Heart left ventricle (tissue), 16 donors: ENCODE measurements around the gene EPHA1. TPM values are rescaled to one million over a fixed set of nuclear protein-coding genes. Genes with fewer than 3 reads are reported as not detected.

Experiments used
- ATAC-seq, 4 donors: fragments of 200-7000 bp; cut with Tn5 transposase; one replicate each; pipeline ENCODE4 v1.9.1; 2020 to 2022; ENCODE audit warnings: moderate library complexity in 4 of 4, mild to moderate bottlenecking in 3 of 4, moderate number of reproducible peaks in 1 of 4
- DNase-seq, 5 donors: peaks; one replicate each; pipeline ENCODE4 v3.0.0-alpha.2; 2020
- H3K27ac ChIP-seq, 12 donors: fragments of 200-600 bp; sonication (generic) in 4 of 12; one replicate each; pipeline versions ENCODE4 v1.5.0 to v1.8.0; 2016 to 2022; ENCODE audit warnings: mild to moderate bottlenecking in 2 of 12
- H3K27me3 ChIP-seq, 9 donors: fragments of 200-600 bp; sonication (generic) in 2 of 9; one replicate each; pipeline versions ENCODE4 v1.5.1 to v1.8.0; 2016 to 2022; ENCODE audit warnings: mild to moderate bottlenecking in 3 of 9
- H3K36me3 ChIP-seq, 9 donors: fragments of 200-600 bp; sonication (generic) in 2 of 9; one replicate each; pipeline versions ENCODE4 v1.5.0 to v1.8.0; 2018 to 2022; ENCODE audit warnings: mild to moderate bottlenecking in 2 of 9
- H3K4me1 ChIP-seq, 12 donors: fragments of 200-600 bp; sonication (generic) in 4 of 12; one replicate each; pipeline versions ENCODE4 v1.5.0 to v1.8.0; 2016 to 2022; ENCODE audit warnings: mild to moderate bottlenecking in 3 of 12
- H3K4me3 ChIP-seq, 12 donors: fragments of 200-600 bp; sonication (generic) in 4 of 12; one replicate each; pipeline versions ENCODE4 v1.5.0 to v1.8.0; 2017 to 2022; ENCODE audit warnings: mild to moderate bottlenecking in 9 of 12, moderate library complexity in 4 of 12
- H3K9me3 ChIP-seq, 12 donors: fragments of 200-600 bp; sonication (generic) in 4 of 12; one replicate each; pipeline versions ENCODE4 v1.5.0 to v1.8.0; 2016 to 2022; ENCODE audit warnings: mild to moderate bottlenecking in 1 of 12
- POLR2A ChIP-seq, 2 donors: fragments of 450-650 bp; IDR thresholded peaks; one replicate each; pipeline ENCODE4 v1.6.1; 2017; ENCODE audit warnings: antibody characterized with exemption in 2 of 2, mild to moderate bottlenecking in 2 of 2, moderate library complexity in 2 of 2
- WGBS, 4 donors: extraction: QIAGEN DNeasy Blood & Tissue Kit in 2 of 4; methylation state at CpG; one replicate each; pipeline versions ENCODE4 v1.1.5 to v1.1.7; 2013 to 2018; 5-methylcytosine and 5-hydroxymethylcytosine counted together
- intact Hi-C, 10 donors: fragments of 100-400 bp; cut with DNase I; formaldehyde crosslinking; loops; one replicate each; pipeline versions ENCODE4 v1.11.1 to v1.14.2; 2022
- polyA plus RNA-seq, 2 donors: library from polyadenylated mRNA; stranded (reverse); fragments of 200-250 nt; gene quantifications; one replicate each; pipeline ENCODE4 v1.2.3, GENCODE V29; 2013
- total RNA-seq, 9 donors: library from RNA; depleted of rRNA in 2 of 9; stranded (reverse); fragments of >200 nt in 2 of 9; fragmentation: NEBNext Ultra II Directional in 3 of 9; extraction: Animal tissue kit (Norgen Biotek cat#: 25700) in 3 of 9; gene quantifications; one replicate each; pipeline versions ENCODE4 v1.1.0 to v1.2.4, GENCODE V29; 2016 to 2023
- TF ChIP-seq, protein P1 (sequence below), 12 donors: fragments of 200-600 bp; sonication (generic) in 4 of 12; IDR thresholded peaks; one replicate each; pipeline versions ENCODE4 v1.5.0 to v1.8.0; 2018 to 2022; ENCODE audit warnings: antibody characterized with exemption in 12 of 12, mild to moderate bottlenecking in 5 of 12
- donor health status: ischemic (EF 13 %, LVEDD 7.1; RV severe dilation, severe dysfunction).
- donor health status: healthy with polysubstance abuse.
- donor health status: DM: no; HTN: yes; CAD: no.
- donor health status: DM: no; HTN: no; CAD: no.
- donor health status: ischemic (EF 25% LVEDD 6.9; RV normal size, moderate dysfunction).
- donor health status: ischemic (EF 25% LVEDD 5.7; RV mildly dilated, moderate dysfunction).
- donor health status: healthy.
- donor health status: DM: yes; HTN: yes; CAD: no.
- donor health status: ischemic (EF 35%, LVEDD 5.7; RV mildly dilated, moderate dysfunction).
- donor health status: nonischemic (EF 11% LVEDD 7.7; RV severe dilation, severe dysfunction).
- donor health status: DM: yes; HTN: yes; CAD: no.
- donor health status: PGD.
- donor health status: ischemic (EF 29% LVEDD 5.4; RV normal size, mild dysfunction).
- donor health status: nonischemic (EF 23%, LVEDD 6.1; RV moderate dilation, normal function).

The EPHA1 gene
- total and polyA plus RNA-seq, 11 donors, result 0.04 to 0.51 (median 0.27) TPM; not detected in 7

DNA sequence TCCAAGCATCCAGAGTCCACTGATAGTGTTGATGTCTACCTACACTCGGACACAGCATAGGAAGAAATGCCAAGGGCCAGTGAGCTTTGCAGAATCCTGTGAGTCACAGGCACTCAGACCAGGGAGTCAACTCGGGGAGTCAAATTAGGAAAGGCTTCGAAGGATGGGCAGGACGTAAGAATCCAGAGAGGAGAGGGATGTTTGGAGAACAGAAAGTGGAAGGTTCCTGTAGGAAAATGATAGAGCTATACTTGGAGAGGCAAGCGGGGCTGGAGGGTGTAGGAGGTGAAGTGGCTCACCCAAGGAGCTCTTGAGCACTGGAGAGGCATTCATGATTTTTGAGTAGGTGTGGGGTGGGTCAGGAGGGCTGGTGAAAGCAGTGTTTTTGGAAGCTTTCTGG lies 24.5 kb downstream of the EPHA1 start:
- peaks cover 7 to 78% (median 57%) of the 10 kb centered on the region in 12 donors for H3K4me1 ChIP-seq
- intact Hi-C loops, result loop anchor here in 6 of 10 donors (5.0 to 10.0 kb wide), 6 partner anchors 33 to 521 kb away; partner anchors contain the start of genes CASP2 (in 4 of the 6), TMEM139 (in 2 of the 6) and TCAF1 (in 1 of the 6)

DNA sequence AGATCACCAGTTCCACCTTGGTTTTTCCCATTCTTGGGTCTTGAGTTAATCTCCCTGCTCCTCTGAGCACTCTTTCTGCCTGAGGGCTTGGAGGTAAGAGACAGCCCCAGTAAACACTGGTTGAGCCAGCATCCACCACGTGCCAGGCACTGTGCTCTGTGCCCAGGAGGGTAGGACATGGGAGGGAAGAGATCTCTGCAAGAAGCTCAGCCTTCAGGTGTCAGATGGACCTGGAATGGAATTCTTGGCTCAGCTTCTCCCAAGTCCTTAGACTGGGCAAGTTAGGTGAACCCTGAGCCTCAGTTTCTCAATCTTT lies 25.1 kb downstream of the EPHA1 start:
- TF ChIP-seq, protein P1, sequence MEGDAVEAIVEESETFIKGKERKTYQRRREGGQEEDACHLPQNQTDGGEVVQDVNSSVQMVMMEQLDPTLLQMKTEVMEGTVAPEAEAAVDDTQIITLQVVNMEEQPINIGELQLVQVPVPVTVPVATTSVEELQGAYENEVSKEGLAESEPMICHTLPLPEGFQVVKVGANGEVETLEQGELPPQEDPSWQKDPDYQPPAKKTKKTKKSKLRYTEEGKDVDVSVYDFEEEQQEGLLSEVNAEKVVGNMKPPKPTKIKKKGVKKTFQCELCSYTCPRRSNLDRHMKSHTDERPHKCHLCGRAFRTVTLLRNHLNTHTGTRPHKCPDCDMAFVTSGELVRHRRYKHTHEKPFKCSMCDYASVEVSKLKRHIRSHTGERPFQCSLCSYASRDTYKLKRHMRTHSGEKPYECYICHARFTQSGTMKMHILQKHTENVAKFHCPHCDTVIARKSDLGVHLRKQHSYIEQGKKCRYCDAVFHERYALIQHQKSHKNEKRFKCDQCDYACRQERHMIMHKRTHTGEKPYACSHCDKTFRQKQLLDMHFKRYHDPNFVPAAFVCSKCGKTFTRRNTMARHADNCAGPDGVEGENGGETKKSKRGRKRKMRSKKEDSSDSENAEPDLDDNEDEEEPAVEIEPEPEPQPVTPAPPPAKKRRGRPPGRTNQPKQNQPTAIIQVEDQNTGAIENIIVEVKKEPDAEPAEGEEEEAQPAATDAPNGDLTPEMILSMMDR (IDR thresholded peaks at IDR 0.05), result no peak
- TF ChIP-seq POLR2A (IDR thresholded peaks at IDR 0.05), result no peak
- peak overlapping the region in 8 of 12 donors; percentile 73 to 96 (median 90) for H3K4me3 ChIP-seq
- no peak for DNase-seq
- no peaks in the 10 kb centered on the region for H3K9me3 ChIP-seq
- WGBS, 4 donors, result 55 to 76% (median 74%) methylated on average over 1 of the region's 1 CpG
- peaks cover 7 to 78% (median 61%) of the 10 kb centered on the region in 12 donors for H3K4me1 ChIP-seq
- peak overlapping the region in 9 of 12 donors; percentile 17 to 100 (median 97) for H3K27ac ChIP-seq
- no peak for ATAC-seq
- H3K36me3 ChIP-seq, result peaks cover 0 to 41% (median 18%) of the 10 kb centered on the region in 9 donors
- no peaks in the 10 kb centered on the region for H3K27me3 ChIP-seq
- intact Hi-C loops, result loop anchor here in 6 of 10 donors (5.0 to 10.0 kb wide), 6 partner anchors 34 to 521 kb away; partner anchors contain the start of genes CASP2 (in 4 of the 6), TMEM139 (in 2 of the 6) and TCAF1 (in 1 of the 6)

More for the DNA sequence above, 24.5 kb downstream of the EPHA1 start:
- Histone ChIP-seq H3K4me3 (peak overlapping the region in 9 of 12 donors; percentile 2 to 96 (median 88)), H3K36me3 (peaks cover 0 to 47% (median 24%) of the 10 kb centered on the region in 9 donors), H3K9me3 (no peaks in the 10 kb centered on the region), H3K27me3 (no peaks in the 10 kb centered on the region), H3K27ac (peak overlapping the region in 10 of 12 donors; percentile 17 to 100 (median 45))
- ATAC-seq (no peak), DNase-seq (no peak)
- WGBS, 4 donors, result 53 to 61% (median 55%) methylated on average over 5 of the region's 5 CpGs
- no peak for TF ChIP-seq POLR2A (IDR thresholded peaks at IDR 0.05)
- TF ChIP-seq, protein P1 (IDR thresholded peaks at IDR 0.05), result no peak

DNA sequence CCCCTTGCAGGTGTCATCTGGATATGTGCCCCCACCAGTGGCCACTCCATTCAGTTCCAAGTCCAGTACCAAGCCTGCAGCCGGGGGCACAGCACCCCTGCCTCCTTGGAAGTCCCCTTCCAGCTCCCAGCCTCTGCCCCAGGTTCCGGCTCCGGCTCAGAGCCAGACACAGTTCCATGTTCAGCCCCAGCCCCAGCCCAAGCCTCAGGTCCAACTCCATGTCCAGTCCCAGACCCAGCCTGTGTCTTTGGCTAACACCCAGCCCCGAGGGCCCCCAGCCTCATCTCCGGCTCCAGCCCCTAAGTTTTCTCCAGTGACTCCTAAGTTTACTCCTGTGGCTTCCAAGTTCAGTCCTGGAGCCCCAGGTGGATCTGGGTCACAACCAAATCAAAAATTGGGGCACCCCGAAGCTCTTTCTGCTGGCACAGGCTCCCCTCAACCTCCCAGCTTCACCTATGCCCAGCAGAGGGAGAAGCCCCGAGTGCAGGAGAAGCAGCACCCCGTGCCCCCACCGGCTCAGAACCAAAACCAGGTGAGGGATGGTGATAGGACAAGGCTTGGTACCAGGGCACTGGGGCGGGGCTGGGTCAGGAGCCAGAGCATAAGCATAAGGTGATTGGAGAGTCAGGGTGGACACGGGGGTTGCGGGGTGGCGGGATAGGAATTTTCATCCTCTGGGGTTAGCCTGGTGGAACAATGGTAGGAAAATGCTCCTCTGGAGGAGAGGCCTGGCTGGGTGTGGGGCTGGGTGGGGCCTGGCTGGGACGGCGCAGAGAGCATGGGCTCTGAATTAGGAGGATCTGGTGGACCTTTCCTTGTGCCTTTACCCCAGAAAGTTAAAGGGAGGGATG lies 25.6 kb downstream of the EPHA1 start:
- H3K27me3 ChIP-seq, result no peaks in the 10 kb centered on the region
- H3K9me3 ChIP-seq, result no peaks in the 10 kb centered on the region
- DNase-seq (peak in 1 of 5 donors; percentile 64), ATAC-seq (no peak)
- peaks cover 7 to 78% (median 61%) of the 10 kb centered on the region in 12 donors for H3K4me1 ChIP-seq
- peaks cover 0 to 35% (median 12%) of the 10 kb centered on the region in 9 donors for H3K36me3 ChIP-seq
- no peak for TF ChIP-seq POLR2A (IDR thresholded peaks at IDR 0.05)
- TF ChIP-seq, protein P1 (IDR thresholded peaks at IDR 0.05), result no peak
- H3K27ac ChIP-seq, result peak overlapping the region in 10 of 12 donors; percentile 97 to 100 (median 99)
- intact Hi-C loops, result loop anchor here in 6 of 10 donors (5.0 to 10.0 kb wide), 6 partner anchors 34 to 522 kb away; partner anchors contain the start of genes CASP2 (in 4 of the 6), TMEM139 (in 2 of the 6) and TCAF1 (in 1 of the 6)
- peak overlapping the region in 11 of 12 donors; percentile 62 to 96 (median 88) for H3K4me3 ChIP-seq
- WGBS, 4 donors, result 74 to 82% (median 79%) methylated on average over 15 of the region's 15 CpGs
